Skeletal muscle cell (primary cell): Measurements from ENCODE around the gene LITAF.

Experiments used
- DNase-seq: peaks from one replicate; pipeline ENCODE4 v3.0.0-alpha.2; 2010; ENCODE audit warnings: low read depth
- H3K4me3 ChIP-seq: 2 replicates; pipeline ENCODE4 v1.5.1; 2011; ENCODE audit warnings: low read depth, mild to moderate bottlenecking, control low read depth, low read length, moderate library complexity

Gene LITAF

DNA sequence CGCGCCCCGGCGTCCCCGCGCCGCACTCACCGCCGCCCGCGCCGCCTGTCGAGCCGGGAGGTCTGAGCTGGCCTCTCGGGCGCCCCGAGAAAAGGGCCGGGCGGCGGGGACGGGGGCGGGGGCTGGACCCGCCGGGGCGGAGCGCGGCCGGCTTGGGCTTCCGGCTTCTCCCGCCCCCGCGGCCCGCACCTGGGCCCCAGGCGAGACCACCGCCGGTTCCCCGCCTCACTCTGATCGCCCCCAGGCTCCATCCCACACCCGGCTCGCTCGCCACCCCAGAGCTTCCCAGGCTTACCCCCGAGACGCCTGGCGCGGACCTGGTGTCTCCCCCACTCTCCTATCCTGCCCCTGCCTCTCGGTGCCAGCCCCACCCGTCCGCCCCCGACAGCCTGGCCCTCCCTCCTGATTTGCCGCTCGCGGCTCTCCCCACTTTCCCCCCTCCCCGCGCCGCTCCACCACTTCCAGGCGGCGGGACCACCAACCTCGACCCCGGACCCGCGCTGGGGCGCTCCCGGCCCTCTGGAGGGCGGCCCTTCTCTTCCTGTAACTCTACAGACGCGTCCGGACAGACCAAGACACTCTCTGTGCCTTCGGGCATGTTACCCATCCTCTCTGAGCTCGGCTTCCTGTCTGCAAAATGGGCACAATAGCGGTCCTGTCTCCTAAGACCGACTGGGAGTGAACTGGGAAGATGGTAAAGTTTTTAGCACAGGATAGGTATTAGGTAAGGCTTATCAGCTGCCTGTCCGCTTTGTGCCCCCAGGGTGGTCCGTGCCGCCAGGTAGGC lies at the start of gene LITAF:
Gene LITAF, minus strand, starts transcription at position 64 of the 787 bp plus-strand sequence. CDS start 30,189 bp downstream, outside the sequence.
- DNase-seq, result no peak
- H3K4me3 ChIP-seq, result peak within 1 kb of the TSS; percentile 47

DNA sequence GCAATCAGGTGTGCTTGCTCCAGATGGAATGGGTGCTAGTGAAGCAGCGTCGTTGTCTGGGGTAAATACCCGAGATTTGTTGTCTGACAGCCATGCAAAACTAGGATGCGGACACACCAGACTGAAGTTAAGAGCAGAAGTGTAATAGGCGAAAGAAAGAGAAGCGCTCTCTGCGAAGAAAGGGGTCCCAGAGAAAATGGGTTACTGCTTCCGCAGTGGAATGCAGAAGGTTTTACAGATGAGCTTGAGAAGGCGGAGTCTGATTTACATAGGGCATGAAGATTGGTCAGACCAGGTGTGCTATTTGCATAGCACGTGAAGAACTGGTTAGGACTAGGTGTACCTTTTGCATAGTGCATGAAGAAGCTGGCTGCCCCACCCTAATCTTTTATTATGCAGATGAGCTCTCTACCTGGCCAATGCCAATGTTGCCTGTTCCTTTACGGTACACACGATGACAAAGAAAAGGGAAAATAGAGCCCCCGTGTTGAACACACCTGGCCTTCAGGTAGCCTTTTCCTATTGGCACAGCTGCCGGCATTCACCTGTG lies 49.5 kb upstream of the LITAF start:
- DNase-seq, result no peak
- H3K4me3 ChIP-seq, result no peak overlapping the region

- H3K4me3 ChIP-seq, result no peak overlapping the region
- DNase-seq, result no peak
These were observed 49.0 kb upstream of the LITAF start for GRCh38 chr16:11635679-11636171.

GRCh38 chr16:11635113-11635652 lies 48.5 kb upstream of the LITAF start:
- no peak for DNase-seq
- H3K4me3 ChIP-seq, result no peak overlapping the region

GRCh38 chr16:11634312-11634711 lies 47.6 kb upstream of the LITAF start:
- no peak for DNase-seq
- H3K4me3 ChIP-seq, result no peak overlapping the region

DNA sequence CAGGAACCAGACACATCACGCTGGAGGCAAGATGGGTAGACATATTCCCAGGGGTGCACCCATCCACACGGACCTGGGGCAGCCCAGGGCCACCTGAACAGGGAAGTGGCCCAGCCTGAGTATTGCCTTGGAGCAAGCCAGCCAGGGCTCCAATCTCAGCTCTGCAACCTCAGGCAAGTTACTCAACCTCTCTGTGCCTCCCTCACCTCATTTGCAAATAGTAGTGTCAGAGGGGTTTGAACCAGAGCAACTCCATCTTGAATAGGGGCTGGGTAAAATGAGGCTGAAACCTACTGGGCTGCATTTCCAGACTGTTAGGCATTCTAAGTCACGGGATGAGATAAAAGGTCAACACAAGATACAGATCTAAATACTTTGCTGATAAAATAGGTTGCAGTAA lies 46.4 kb upstream of the LITAF start:
- H3K4me3 ChIP-seq, result no peak overlapping the region

GRCh38 chr16:11632455-11632939 lies 45.8 kb upstream of the LITAF start:
- H3K4me3 ChIP-seq, result no peak overlapping the region
- DNase-seq, result peak; percentile 51

More for the DNA sequence above, 46.4 kb upstream of the LITAF start:
- no peak for DNase-seq

GRCh38 chr16:11631214-11631613 lies 44.5 kb upstream of the LITAF start:
- no peak for DNase-seq
- H3K4me3 ChIP-seq, result no peak overlapping the region

GRCh38 chr16:11630768-11631056 lies 44.0 kb upstream of the LITAF start:
- DNase-seq, result no peak
- no peak overlapping the region for H3K4me3 ChIP-seq

GRCh38 chr16:11630046-11630767 lies 43.5 kb upstream of the LITAF start:
- DNase-seq, result no peak
- no peak overlapping the region for H3K4me3 ChIP-seq

DNA sequence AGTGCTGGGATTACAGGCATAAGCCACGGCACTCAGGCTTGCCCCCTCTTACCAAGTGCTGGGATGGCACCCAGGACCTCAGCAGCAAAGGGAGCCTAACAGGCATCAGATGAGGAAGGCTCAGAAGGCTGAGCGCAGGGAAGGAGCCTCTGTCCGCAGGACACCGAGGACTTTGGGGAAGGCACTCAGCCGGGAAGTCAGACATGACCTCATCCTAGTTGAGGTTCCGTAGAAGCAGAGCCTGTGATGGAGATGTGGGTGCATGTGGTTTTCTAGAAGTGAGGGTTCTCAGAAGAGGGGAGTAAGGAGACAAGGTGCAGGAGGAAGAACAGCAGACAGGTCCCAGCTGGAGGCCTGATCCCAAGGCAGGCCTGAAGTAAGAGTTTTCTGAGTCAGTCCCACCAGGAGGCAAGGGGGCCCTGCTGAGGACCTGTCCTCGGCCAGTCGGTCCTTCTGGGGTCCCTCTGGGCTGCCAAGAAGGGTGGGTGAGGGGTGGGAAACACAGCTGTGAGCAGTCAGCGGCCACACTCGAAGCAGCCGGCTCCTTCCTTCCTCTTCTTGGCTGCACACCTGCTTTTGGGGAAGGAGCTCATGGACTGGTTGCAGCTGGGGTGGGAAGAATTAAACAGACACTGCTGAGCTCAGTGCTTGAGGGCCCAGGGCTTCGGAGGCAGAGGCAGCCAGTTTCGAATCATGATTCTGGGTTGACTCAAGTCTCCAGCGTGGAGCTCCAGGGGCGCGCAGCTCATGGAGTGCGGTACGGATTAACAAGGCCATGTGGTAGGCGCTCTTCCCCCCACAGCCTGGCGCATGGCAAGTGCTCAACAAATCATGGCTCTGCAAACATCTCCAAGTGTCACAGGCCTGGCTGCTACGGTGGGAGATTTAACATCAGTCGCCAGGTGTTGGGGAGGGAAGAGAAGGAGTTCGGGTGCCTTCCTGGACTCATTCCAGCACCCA lies 42.6 kb upstream of the LITAF start:
- H3K4me3 ChIP-seq, result no peak overlapping the region
- DNase-seq, result no peak

- DNase-seq, result no peak
- no peak overlapping the region for H3K4me3 ChIP-seq
These were observed 41.2 kb upstream of the LITAF start for GRCh38 chr16:11627822-11628457.

GRCh38 chr16:11627292-11627663 lies 40.6 kb upstream of the LITAF start:
- H3K4me3 ChIP-seq, result no peak overlapping the region
- DNase-seq, result no peak

GRCh38 chr16:11626657-11627291 lies 40.1 kb upstream of the LITAF start:
- no peak for DNase-seq
- no peak overlapping the region for H3K4me3 ChIP-seq

DNA sequence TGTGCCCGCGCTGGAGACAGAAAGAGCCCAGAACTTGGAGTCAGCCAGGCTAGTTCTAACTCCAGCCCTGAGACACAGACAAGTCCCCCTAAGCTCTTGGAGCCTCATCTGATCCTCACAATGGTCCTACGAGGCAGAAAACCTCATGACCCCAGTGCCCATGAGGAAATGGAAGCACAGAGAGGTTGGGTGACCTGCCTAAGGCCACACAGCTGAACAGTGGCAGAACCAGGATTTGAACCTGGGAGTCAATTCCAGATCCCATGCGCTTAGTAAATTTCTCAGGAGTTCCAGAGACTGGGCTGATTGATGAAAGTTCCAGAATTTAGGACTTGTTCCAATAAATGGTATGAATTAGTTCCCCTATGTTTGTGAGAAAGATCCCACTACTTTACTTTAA lies 39.0 kb upstream of the LITAF start:
- DNase-seq, result no peak
- no peak overlapping the region for H3K4me3 ChIP-seq

DNA sequence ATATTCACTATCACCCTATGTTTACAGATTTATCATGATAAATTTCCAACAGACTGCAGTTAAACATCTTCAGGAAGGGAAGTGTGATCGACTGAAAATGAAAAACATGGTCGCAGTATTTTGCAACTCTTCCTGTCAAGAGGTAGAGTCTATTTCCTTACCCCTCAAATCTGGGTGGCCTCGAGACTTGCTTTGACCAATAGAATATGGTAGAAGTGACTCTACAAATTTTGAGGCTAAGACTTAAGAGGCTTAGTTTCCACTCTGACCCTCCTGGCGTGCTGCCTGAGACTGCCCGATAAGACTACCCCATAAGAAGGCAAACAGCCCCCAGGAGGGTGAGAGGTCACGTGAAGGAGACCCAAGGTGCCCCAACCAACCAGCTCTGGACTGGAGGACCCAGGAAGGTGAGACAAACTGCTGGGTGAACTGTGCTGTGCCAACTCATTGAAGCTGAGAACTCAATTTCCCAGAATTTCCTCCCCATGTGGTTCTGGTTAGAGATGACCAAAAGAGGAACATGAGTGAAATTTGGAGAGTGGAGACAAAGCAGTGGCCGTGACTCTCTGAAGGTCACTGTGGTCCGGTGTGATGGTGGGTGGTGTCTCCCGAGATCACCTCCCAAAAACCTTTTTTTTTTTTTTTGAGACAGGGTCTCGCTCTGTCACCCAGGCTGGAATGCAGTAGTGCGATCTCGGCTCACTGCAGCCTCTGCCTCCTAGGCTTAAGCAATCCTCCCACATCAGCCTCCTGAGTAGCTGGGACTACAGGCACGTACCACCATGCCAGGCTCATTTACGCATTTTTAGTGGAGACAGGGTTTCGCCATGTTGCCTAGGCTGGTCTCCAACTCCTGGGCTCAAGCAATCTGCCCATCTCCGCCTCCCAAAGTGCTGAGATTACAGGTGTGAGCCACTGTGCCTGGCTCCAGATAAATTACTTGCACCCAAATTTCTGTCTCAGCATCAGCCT lies 38.2 kb upstream of the LITAF start:
- no peak overlapping the region for H3K4me3 ChIP-seq
- no peak for DNase-seq

- H3K4me3 ChIP-seq, result no peak overlapping the region
- DNase-seq, result no peak
These were observed 37.5 kb upstream of the LITAF start for GRCh38 chr16:11624205-11624604.
